IMR-90 (cell line): ENCODE results near the gene CDHR3. TPM values are rescaled to one million over a fixed set of nuclear protein-coding genes. Genes with fewer than 3 reads are reported as not detected.
"Not testable (repeated sequence)": the region's sequence is repeated elsewhere in the genome, so short reads cannot be mapped to it uniquely, and the experiment has no call there.

Source experiments
- ATAC-seq: fragments of 200-7000 bp; cut with Tn5 transposase; 2 replicates; pipeline ENCODE4 v1.9.1; 2020; ENCODE audit warnings: low read depth, mild to moderate bottlenecking, moderate library complexity
- BruUV-seq: library from RNA; stranded (reverse); fragments of 400-500 nt; replicated peaks from 2 replicates; lab custom pipeline; 2021; lab: Mats Ljungman, UMichigan
- CTCF ChIA-PET: fragments of 300-600 bp; formaldehyde crosslinking; extraction: SDS; loops from one replicate; lab custom pipeline; 2021; ENCODE audit warnings: antibody characterized with exemption; lab: Yijun Ruan, JAX
- POLR2A ChIA-PET: fragments of 300-600 bp; sonication (Branson Sonifier 250); formaldehyde crosslinking; loops from one replicate; lab custom pipeline; 2022; ENCODE audit warnings: antibody characterized with exemption; ENCODE audit not compliant: unreplicated experiment; lab: Charles Lee
- DNase-seq: peaks from one replicate; pipeline ENCODE4 v3.0.0; 2013
- H2AFZ ChIP-seq: replicated peaks from 2 replicates; pipeline ENCODE3; 2013; ENCODE audit warnings: low read length, mild to moderate bottlenecking; ENCODE audit not compliant: poor library complexity
- H2AK5ac ChIP-seq: 2 replicates; pipeline ENCODE4 v1.6.1; 2013; ENCODE audit warnings: low read depth, low read length, inconsistent platforms
- H2AK9ac ChIP-seq: replicated peaks from 2 replicates; pipeline ENCODE3; 2013; ENCODE audit warnings: mild to moderate bottlenecking, low read depth, low read length, moderate library complexity; ENCODE audit not compliant: poor library complexity
- H2BK120ac ChIP-seq: 2 replicates; pipeline ENCODE4 v1.6.1; 2013; ENCODE audit warnings: low read depth, low read length, inconsistent platforms
- H2BK15ac ChIP-seq: 3 replicates; pipeline ENCODE4 v1.6.1; 2013; ENCODE audit warnings: low read depth, low read length, inconsistent platforms
- H2BK20ac ChIP-seq: 2 replicates; pipeline ENCODE4 v1.6.1; 2013; ENCODE audit warnings: low read depth, mild to moderate bottlenecking, inconsistent platforms, low read length, moderate library complexity
- H2BK5ac ChIP-seq: 2 replicates; pipeline ENCODE4 v1.6.1; 2013; ENCODE audit warnings: mild to moderate bottlenecking, low read depth, low read length, inconsistent platforms; ENCODE audit not compliant: poor library complexity, severe bottlenecking
- H3K14ac ChIP-seq: replicated peaks from 2 replicates; pipeline ENCODE4 v1.6.1; 2013; ENCODE audit warnings: low read depth, low read length, inconsistent platforms
- H3K18ac ChIP-seq: 2 replicates; pipeline ENCODE4 v1.6.1; 2013; ENCODE audit warnings: low read depth, low read length, control low read depth
- H3K23ac ChIP-seq: 2 replicates; pipeline ENCODE4 v1.6.1; 2013; ENCODE audit warnings: low read depth, low read length, inconsistent platforms
- H3K27ac ChIP-seq: 2 replicates; pipeline ENCODE4 v1.5.1; 2013; ENCODE audit warnings: mild to moderate bottlenecking, control low read depth, low read length; ENCODE audit not compliant: insufficient read depth
- H3K27me3 ChIP-seq: 2 replicates; pipeline ENCODE4 v1.6.1; 2013; ENCODE audit warnings: low read length; ENCODE audit not compliant: control insufficient read depth, insufficient read depth
- H3K36me3 ChIP-seq: 2 replicates; pipeline ENCODE4 v1.6.1; 2013; ENCODE audit warnings: low read length, mixed read lengths; ENCODE audit not compliant: control insufficient read depth, insufficient read depth
- H3K4ac ChIP-seq: 2 replicates; pipeline ENCODE4 v1.6.1; 2013; ENCODE audit warnings: low read depth, low read length, inconsistent platforms
- H3K4me1 ChIP-seq: 2 replicates; pipeline ENCODE4 v1.6.1; 2013; ENCODE audit warnings: low read length, mixed read lengths; ENCODE audit not compliant: control insufficient read depth, insufficient read depth
- H3K4me2 ChIP-seq: 2 replicates; pipeline ENCODE4 v1.6.1; 2013; ENCODE audit warnings: low read depth, mild to moderate bottlenecking, control low read depth, low read length, moderate library complexity
- H3K4me3 ChIP-seq: 2 replicates; pipeline ENCODE4 v1.5.1; 2013; ENCODE audit warnings: low read depth, mild to moderate bottlenecking, control low read depth, low read length, moderate library complexity; ENCODE audit not compliant: insufficient read depth
- H3K56ac ChIP-seq: 2 replicates; pipeline ENCODE4 v1.6.1; 2013; ENCODE audit warnings: low read length, inconsistent platforms; ENCODE audit not compliant: insufficient read depth; ENCODE audit errors: extremely low read depth
- H3K79me1 ChIP-seq, 2 experiments: 2 replicates each; pipeline ENCODE4 v1.6.1; 2013; ENCODE audit warnings: low read length in 2 of 2, inconsistent platforms in 1 of 2, low read depth in 1 of 2
- H3K9ac ChIP-seq: 2 replicates; pipeline ENCODE4 v1.6.1; 2013; ENCODE audit warnings: low read depth, low read length, control low read depth
- H3K9me1 ChIP-seq: 2 replicates; pipeline ENCODE4 v1.6.1; 2013; ENCODE audit warnings: low read length, inconsistent platforms; ENCODE audit not compliant: insufficient read depth
- H3K9me3 ChIP-seq: 2 replicates; pipeline ENCODE4 v1.6.1; 2013; ENCODE audit warnings: low read length; ENCODE audit not compliant: control insufficient read depth, insufficient read depth
- H4K20me1 ChIP-seq: 2 replicates; pipeline ENCODE4 v1.6.1; 2013; ENCODE audit warnings: low read length, inconsistent platforms; ENCODE audit not compliant: insufficient read depth
- H4K5ac ChIP-seq: 2 replicates; pipeline ENCODE4 v1.6.1; 2013; ENCODE audit warnings: mild to moderate bottlenecking, low read depth, low read length, control low read depth
- H4K8ac ChIP-seq, 2 experiments: 2 replicates each; pipeline ENCODE4 v1.6.1; 2013; ENCODE audit warnings: low read depth in 2 of 2, low read length in 2 of 2, control low read depth in 1 of 2, inconsistent platforms in 1 of 2
- H4K91ac ChIP-seq: 2 replicates; pipeline ENCODE4 v1.6.1; 2013; ENCODE audit warnings: low read depth, low read length, inconsistent platforms; ENCODE audit not compliant: insufficient read depth
- CEBPB ChIP-seq: IDR thresholded peaks from 2 replicates; pipeline ENCODE4 v1.6.1; 2012; ENCODE audit warnings: low read depth, low read length, improper control_type of control experiment
- ELK1 ChIP-seq: fragments of 150-350 bp; IDR thresholded peaks from 2 replicates; pipeline ENCODE4 v1.6.1; 2016; ENCODE audit warnings: low read depth, mild to moderate bottlenecking, low read length, moderate library complexity, borderline replicate concordance
- FOS ChIP-seq: fragments of 150-350 bp; IDR thresholded peaks from 2 replicates; pipeline ENCODE4 v1.6.1; 2016; ENCODE audit warnings: low read depth, low read length
- MAFK ChIP-seq: IDR thresholded peaks from 2 replicates; pipeline ENCODE4 v1.6.1; 2012; ENCODE audit warnings: low read depth, low read length, improper control_type of control experiment
- POLR2A ChIP-seq: IDR thresholded peaks from 2 replicates; pipeline ENCODE4 v1.6.1; 2012; ENCODE audit warnings: mild to moderate bottlenecking, low read depth, low read length
- RAD21 ChIP-seq: IDR thresholded peaks from 2 replicates; pipeline ENCODE4 v1.6.1; 2012; ENCODE audit warnings: low read length, improper control_type of control experiment
- RCOR1 ChIP-seq: IDR thresholded peaks from 2 replicates; pipeline ENCODE4 v1.6.1; 2012; ENCODE audit warnings: mild to moderate bottlenecking, low read length, improper control_type of control experiment; ENCODE audit not compliant: insufficient replicate concordance
- RFX5 ChIP-seq: IDR thresholded peaks from 2 replicates; pipeline ENCODE4 v1.8.0; 2012; ENCODE audit warnings: low read depth, mild to moderate bottlenecking, low read length, moderate library complexity
- SMC3 ChIP-seq: fragments of 150-350 bp; IDR thresholded peaks from 2 replicates; pipeline ENCODE4 v1.6.1; 2016; ENCODE audit warnings: low read depth, mild to moderate bottlenecking, antibody characterized with exemption, low read length, moderate library complexity
- WGBS, 2 experiments: methylation state at CpG; one replicate each; pipeline versions ENCODE4 v1.1.5 to v1.1.7; 2013; ENCODE audit warnings: missing lambda C conversion rate in 2 of 2; ENCODE audit not compliant: insufficient read length in 1 of 2; ENCODE audit errors: extremely low coverage in 2 of 2; 5-methylcytosine and 5-hydroxymethylcytosine counted together
- dilution Hi-C: fragments of 300-500 bp; cut with HindIII; formaldehyde crosslinking; loops from one replicate; pipeline ENCODE4 v1.14.3; 2018; ENCODE audit warnings: low sequenced_read_pairs; ENCODE audit not compliant: unreplicated experiment
- in situ Hi-C: fragments of 300-500 bp; cut with MboI; formaldehyde crosslinking; loops from 3 replicates; pipeline ENCODE4 v1.14.3; 2019; ENCODE audit warnings: low sequenced_read_pairs, inconsistent platforms, mixed read lengths
- intact Hi-C: fragments of 100-400 bp; cut with micrococcal nuclease; formaldehyde crosslinking; loops from 2 replicates; pipeline ENCODE4 v1.10.0; 2022
- polyA plus RNA-seq, 3 experiments: library from polyadenylated mRNA; depleted of rRNA; stranded (reverse); fragments of >200 nt; gene quantifications; 2 replicates each; pipeline ENCODE4 v1.2.3, GENCODE V29; 2012; ENCODE audit warnings: low replicate concordance in 1 of 3
- total RNA-seq: library from RNA; depleted of rRNA; stranded (reverse); fragments of >200 nt; gene quantifications from 2 replicates; pipeline ENCODE4 v1.2.3, GENCODE V29; 2012

Gene CDHR3
- total and polyA plus RNA-seq, 2 of the 4 experiments (the other 2 are of a cell fraction), result 0.96 to 1.6 TPM

GRCh38 chr7:106006906-106007305 is 43.8 kb downstream of the CDHR3 start:
- H2AK9ac ChIP-seq, result no peak overlapping the region
- H3K9ac ChIP-seq, result no peak overlapping the region
- DNase-seq (no peak), ATAC-seq (no peak)
- no peak overlapping the region for H3K14ac ChIP-seq
- no peaks in the 10 kb centered on the region for H3K36me3 ChIP-seq
- no peak overlapping the region for H4K5ac ChIP-seq
- H3K27me3 ChIP-seq, result no peaks in the 10 kb centered on the region; the same call in 1 of the 2 replicates
- in situ Hi-C loops (no loop called here), intact Hi-C loops (no loop called here), dilution Hi-C loops (no loop called here)
- H2BK120ac ChIP-seq, result no peak overlapping the region
- H3K56ac ChIP-seq, result no peak overlapping the region
- no peak overlapping the region for H4K8ac ChIP-seq
- POLR2A ChIA-PET, result no interaction called here
- H2BK20ac ChIP-seq, result no peak overlapping the region
- H3K23ac ChIP-seq, result no peak overlapping the region
- H4K91ac ChIP-seq, result no peak overlapping the region
- peaks cover 10% of the 10 kb centered on the region for H3K9me1 ChIP-seq
- no peak overlapping the region for H3K27ac ChIP-seq
- H2BK5ac ChIP-seq, result no peak overlapping the region
- no peak overlapping the region for H3K4me2 ChIP-seq
- no peaks in the 10 kb centered on the region for H3K79me1 ChIP-seq
- TF ChIP-seq CEBPB (no peak), RAD21 (no peak), MAFK (no peak), RCOR1 (no peak), POLR2A (no peak), SMC3 (no peak), ELK1 (no peak), RFX5 (no peak), FOS (no peak)
- H2BK15ac ChIP-seq, result no peak overlapping the region
- peaks cover 14% of the 10 kb centered on the region for H3K4me1 ChIP-seq
- H3K18ac ChIP-seq, result no peak overlapping the region
- 93% methylated on average over 3 of the region's 5 CpGs; no CpG with 5 or more reads in 1 of the 2 experiments for WGBS, 2 experiments
- BruUV-seq, result no TSS peak
- no peak overlapping the region for H2AK5ac ChIP-seq
- no peaks in the 10 kb centered on the region for H4K20me1 ChIP-seq
- CTCF ChIA-PET, result no interaction called here
- H3K9me3 ChIP-seq, result peaks cover 6% of the 10 kb centered on the region
- no peak overlapping the region for H3K4ac ChIP-seq
- no peak overlapping the region for H2AFZ ChIP-seq
- H3K4me3 ChIP-seq, result no peak overlapping the region

DNA sequence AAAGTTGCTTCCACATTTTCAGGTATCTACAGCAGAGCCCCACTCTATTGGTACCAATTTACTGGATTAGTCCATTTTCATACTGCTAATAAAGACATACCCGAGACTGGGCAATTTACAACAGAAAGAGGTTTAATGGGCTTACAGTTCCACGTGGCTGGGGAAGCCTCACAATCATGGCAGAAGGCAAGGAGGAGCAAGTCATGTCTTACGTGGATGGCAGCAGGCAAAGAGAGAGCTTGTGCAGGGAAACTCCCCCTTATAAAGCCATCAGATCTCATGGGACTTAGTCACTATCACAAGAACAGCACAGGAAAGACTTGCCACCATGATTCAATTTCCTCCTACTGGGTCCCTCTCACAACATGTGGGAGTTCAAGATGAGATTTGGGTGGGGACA is 44.7 kb downstream of the CDHR3 start:
- dilution Hi-C loops, H3K27me3 ChIP-seq, H3K56ac ChIP-seq, H3K27ac ChIP-seq, H2AK9ac ChIP-seq, H3K9ac ChIP-seq, H3K79me1 ChIP-seq, DNase-seq, H4K20me1 ChIP-seq, H3K14ac ChIP-seq, H2BK20ac ChIP-seq, H4K91ac ChIP-seq, CTCF ChIA-PET, in situ Hi-C loops, H2BK5ac ChIP-seq, H3K4ac ChIP-seq, intact Hi-C loops, H3K18ac ChIP-seq, H2BK15ac ChIP-seq, POLR2A ChIA-PET, H2AFZ ChIP-seq, H4K5ac ChIP-seq, H3K36me3 ChIP-seq, H3K4me2 ChIP-seq, H2AK5ac ChIP-seq, ATAC-seq, BruUV-seq, H3K23ac ChIP-seq, H3K4me3 ChIP-seq, H4K8ac ChIP-seq, H2BK120ac ChIP-seq, H3K9me3 ChIP-seq: not testable (repeated sequence)
- no CpG with 5 or more reads among the region's 3 CpGs for WGBS, 2 experiments
- peaks cover 20% of the 10 kb centered on the region for H3K4me1 ChIP-seq
- peaks cover 16% of the 10 kb centered on the region for H3K9me1 ChIP-seq
